ENCODE data around the gene GSG1L. TPM values are rescaled to one million over a fixed set of nuclear protein-coding genes. Genes with fewer than 3 reads are reported as not detected.

The GSG1L gene
- total and polyA plus RNA-seq, 9 of the 15 experiments (the other 6 are each of a cell fraction or from before 2014, with no cell fraction given): not detected

DNA sequence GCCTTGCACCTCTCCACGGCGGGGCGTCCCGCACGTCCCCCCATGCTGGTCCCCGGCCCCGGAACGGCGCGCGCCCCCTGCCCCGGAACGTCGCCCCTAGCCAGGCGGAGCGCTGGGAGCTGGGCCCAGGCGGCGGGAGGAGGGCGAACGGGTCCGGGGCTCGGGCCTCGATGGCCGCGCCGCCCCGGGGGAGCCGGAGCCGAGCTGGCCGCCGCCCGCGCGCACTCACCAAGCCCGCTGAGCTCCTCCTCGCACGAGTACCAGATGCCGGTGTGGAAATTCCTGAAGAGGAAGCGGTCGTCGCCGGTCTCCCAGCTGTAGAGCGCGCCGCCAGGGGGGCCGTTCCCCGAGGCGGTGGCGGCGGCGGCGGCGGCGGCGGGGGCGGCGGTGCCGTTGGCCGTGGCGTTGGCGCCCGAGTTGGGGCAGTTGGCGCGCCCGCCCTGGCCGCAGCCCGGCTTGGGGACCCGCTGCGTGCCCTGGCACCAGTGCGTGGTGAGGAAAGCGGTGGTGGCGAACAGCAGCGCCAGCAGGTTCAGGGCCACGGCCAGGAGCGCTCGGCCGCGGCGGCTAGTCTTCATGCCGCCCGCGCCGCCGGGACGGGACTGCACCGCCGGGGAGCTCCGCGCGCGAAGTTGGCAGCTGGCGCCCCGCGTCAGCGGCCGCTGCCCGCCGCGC, 530 bp downstream of the GSG1L start (continued):
- TF ChIP-seq ERF (CRISPR knock-in tag; IDR thresholded peaks at IDR 0.05) (no peak), MEIS2 (IDR thresholded peaks at IDR 0.05; ENCODE audit: partially characterized antibody) (no peak), RBBP5 (IDR thresholded peaks at IDR 0.05; ENCODE audit: borderline replicate concordance, insufficient read depth, low read length, poor library complexity, severe bottlenecking) (no peak), TGIF2 (CRISPR knock-in tag; IDR thresholded peaks at IDR 0.05) (no peak), CTCFL (IDR thresholded peaks at IDR 0.05; ENCODE audit: borderline replicate concordance, insufficient read depth, low read depth, low read length, poor library complexity, severe bottlenecking) (no peak), CHD2 (IDR thresholded peaks at IDR 0.05; ENCODE audit: low read depth, low read length) (no peak)

GRCh38 chr16:28062261-28062846, 1.2 kb downstream of the GSG1L start:
- Histone ChIP-seq H3K9ac (ENCODE audit: insufficient read depth in 1 of 2, low read depth in 2 of 2, low read length in 2 of 2) (no peak overlapping the region), H3K27ac (ENCODE audit: extremely low read depth, low read depth, low read length) (no peak overlapping the region), H2AFZ (ENCODE audit: low read depth, low read length) (no peak overlapping the region), H3K4me1 (replicated peaks in 1 of 2; ENCODE audit: control insufficient read depth in 2 of 2, insufficient read depth in 2 of 2, low read length in 2 of 2) (no peaks in the 10 kb centered on the region), H3K27me3 (ENCODE audit: control insufficient read depth in 2 of 2, insufficient read depth in 2 of 2, low read length in 2 of 2) (peaks cover 46 to 71% of the 10 kb centered on the region in 2 experiments), H3K4me3 (no peak overlapping the region), H3K9me3 (replicated peaks; ENCODE audit: control insufficient read depth, insufficient read depth, low read depth, low read length) (no peaks in the 10 kb centered on the region), H4K20me1 (replicated peaks; ENCODE audit: control insufficient read depth, insufficient read depth, low read length) (no peaks in the 10 kb centered on the region; the same call in 1 of the 2 replicates), H3K9me1 (ENCODE audit: control insufficient read depth, insufficient read depth, low read length) (no peaks in the 10 kb centered on the region), H3K36me3 (ENCODE audit: control insufficient read depth, insufficient read depth, low read length) (no peaks in the 10 kb centered on the region), H3K79me2 (ENCODE audit: control insufficient read depth, insufficient read depth, low read length) (no peaks in the 10 kb centered on the region), H3K4me2 (ENCODE audit: insufficient read depth, low read length) (no peak overlapping the region)
- ATAC-seq (no peak), DNase-seq (ENCODE audit: extremely low read depth in 1 of 4, low spot score in 3 of 4) (no peak), FAIRE-seq (no peak)
- 7% methylated on average over 13 of the region's 39 CpGs for WGBS (ENCODE audit: insufficient coverage, low coverage, missing lambda C conversion rate)
- ChIA-PET CTCF (ENCODE audit: low intra/inter-chr PET ratio) (no interaction called here), POLR2A (interaction anchor here (0.6 to 0.7 kb wide), 2 partner anchors 55 to 1282 kb away, joined by 3 to 4 read pairs; no protein-coding TSS in a partner anchor)
- in situ Hi-C loops (cut with MboI) (no loop called here), intact Hi-C loops (cut with micrococcal nuclease) (no loop called here)
- BruUV-seq (replicated peaks): no TSS peak
- no peak for TF ChIP-seq ZHX1 (conservative IDR thresholded peaks at IDR 0.05; ENCODE audit: low read length)
- no peak for TF ChIP-seq MTA3 (IDR thresholded peaks at IDR 0.05; ENCODE audit: borderline replicate concordance)
- TF ChIP-seq GATA2 (CRISPR knock-in tag; IDR thresholded peaks at IDR 0.05): no peak
- no peak for TF ChIP-seq PRPF4 (IDR thresholded peaks at IDR 0.05; ENCODE audit: insufficient read depth, low read depth, low read length, poor library complexity, severe bottlenecking)
- no peak for TF ChIP-seq ZNF347 (CRISPR knock-in tag; IDR thresholded peaks at IDR 0.05; ENCODE audit: low read depth)
- TF ChIP-seq OTX1 (CRISPR knock-in tag; IDR thresholded peaks at IDR 0.05): no peak
- TF ChIP-seq CREB1 (IDR thresholded peaks at IDR 0.05): no peak
- no peak for TF ChIP-seq CREB1 (CRISPR knock-in tag; IDR thresholded peaks at IDR 0.05)
- TF ChIP-seq POLR2AphosphoS2 (IDR thresholded peaks at IDR 0.05; ENCODE audit: low read length): no peak
- TF ChIP-seq ELF1 (tag; IDR thresholded peaks at IDR 0.05): no peak

Measured in K562 (cell line).